HEK293T (cell line): ENCODE results near the gene USHBP1.

Experiments used
- CTCF ChIA-PET: fragments of 350-600 bp; formaldehyde crosslinking; extraction: SDS; loops from one replicate; lab custom pipeline; 2021; ENCODE audit warnings: antibody characterized with exemption, inconsistent platforms; lab: Yijun Ruan, JAX
- POLR2A ChIA-PET: fragments of 350-600 bp; formaldehyde crosslinking; extraction: SDS; loops from one replicate; lab custom pipeline; 2020; ENCODE audit warnings: antibody characterized with exemption, inconsistent platforms; lab: Yijun Ruan, JAX
- DNase-seq: peaks from one replicate; pipeline ENCODE4 v3.0.0; 2012; ENCODE audit warnings: mixed read lengths; ENCODE audit errors: extremely low spot score
- ARNT ChIP-seq: fragments of 450-650 bp; IDR thresholded peaks from 2 replicates; pipeline ENCODE4 v1.6.1; 2017; ENCODE audit warnings: mild to moderate bottlenecking
- BHLHE40 ChIP-seq: fragments of 450-650 bp; IDR thresholded peaks from 2 replicates; pipeline ENCODE4 v1.6.1; 2016; ENCODE audit warnings: mild to moderate bottlenecking, moderate library complexity, borderline replicate concordance
- CTBP1 ChIP-seq: fragments of 450-650 bp; IDR thresholded peaks from 2 replicates; pipeline ENCODE4 v1.6.1; 2016; ENCODE audit warnings: borderline replicate concordance
- ELF4 ChIP-seq: fragments of 450-650 bp; IDR thresholded peaks from 2 replicates; pipeline ENCODE4 v1.6.1; 2017; ENCODE audit warnings: antibody characterized with exemption
- FOXA1 ChIP-seq: fragments of 450-650 bp; IDR thresholded peaks from 2 replicates; pipeline ENCODE4 v1.6.1; 2016; ENCODE audit warnings: mild to moderate bottlenecking
- FOXK2 ChIP-seq: fragments of 450-650 bp; IDR thresholded peaks from 2 replicates; pipeline ENCODE4 v1.6.1; 2016; ENCODE audit warnings: mild to moderate bottlenecking
- FOXM1 ChIP-seq: fragments of 450-650 bp; IDR thresholded peaks from 2 replicates; pipeline ENCODE4 v1.6.1; 2017; ENCODE audit warnings: mild to moderate bottlenecking, borderline replicate concordance
- HDGF ChIP-seq: fragments of 450-650 bp; IDR thresholded peaks from 2 replicates; pipeline ENCODE4 v1.6.1; 2017; ENCODE audit warnings: antibody characterized with exemption, borderline replicate concordance
- L3MBTL2 ChIP-seq: fragments of 450-650 bp; conservative IDR thresholded peaks from 2 replicates; pipeline ENCODE4 v1.6.1; 2016; ENCODE audit warnings: mild to moderate bottlenecking
- LEF1 ChIP-seq: fragments of 450-650 bp; IDR thresholded peaks from 2 replicates; pipeline ENCODE4 v1.6.1; 2017; ENCODE audit warnings: mild to moderate bottlenecking, borderline replicate concordance
- NFRKB ChIP-seq: fragments of 450-650 bp; IDR thresholded peaks from 2 replicates; pipeline ENCODE4 v1.6.1; 2016; ENCODE audit warnings: mild to moderate bottlenecking, moderate library complexity
- PKNOX1 ChIP-seq: fragments of 450-650 bp; IDR thresholded peaks from 2 replicates; pipeline ENCODE4 v1.6.1; 2016
- SP1 ChIP-seq: fragments of 450-650 bp; IDR thresholded peaks from 2 replicates; pipeline ENCODE4 v1.6.1; 2017
- SUZ12 ChIP-seq: fragments of 450-650 bp; IDR thresholded peaks from 2 replicates; pipeline ENCODE4 v1.6.1; 2016; ENCODE audit warnings: mild to moderate bottlenecking
- TARDBP ChIP-seq: fragments of 450-650 bp; IDR thresholded peaks from 2 replicates; pipeline ENCODE4 v1.6.1; 2016
- ZNF384 ChIP-seq: fragments of 450-650 bp; IDR thresholded peaks from 2 replicates; pipeline ENCODE4 v1.6.1; 2016

USHBP1 gene

GRCh38 chr19:17200408-17201079, 64.0 kb downstream of the USHBP1 start:
- POLR2A ChIA-PET, result interaction anchor here (1.2 kb wide), 1 partner anchor 15 kb away, joined by 6 read pairs; the partner anchor contains the start of gene USE1

More at GRCh38 chr19:17200408-17201079, 64.0 kb downstream of the USHBP1 start:
- TF ChIP-seq ZNF384 (no peak), TARDBP (no peak), HDGF (no peak), ELF4 (no peak), ARNT (no peak), CTBP1 (no peak), BHLHE40 (no peak), FOXA1 (no peak), NFRKB (no peak), SUZ12 (no peak), PKNOX1 (no peak), L3MBTL2 (no peak), FOXK2 (no peak), LEF1 (no peak), SP1 (no peak), FOXM1 (no peak)
- no peak for DNase-seq
- CTCF ChIA-PET, result no interaction called here
